ENCODE measurements around the gene KIF3A.

Gene KIF3A

GRCh38 chr5:132681983-132682382, 55.4 kb downstream of the KIF3A start:
- no peak for FAIRE-seq
- no peak for DNase-seq (ENCODE audit: extremely low spot score, insufficient read length, low read depth)

GRCh38 chr5:132681476-132681831, 55.9 kb downstream of the KIF3A start:
- DNase-seq (ENCODE audit: extremely low spot score, insufficient read length, low read depth), result no peak
- no peak for FAIRE-seq

- FAIRE-seq, result no peak
- no peak for DNase-seq (ENCODE audit: extremely low spot score, insufficient read length, low read depth)
Observed at GRCh38 chr5:132680780-132681475, 56.4 kb downstream of the KIF3A start.

- no peak for DNase-seq (ENCODE audit: extremely low spot score, insufficient read length, low read depth)
Observed at GRCh38 chr5:132679717-132680380, 57.5 kb downstream of the KIF3A start.

GRCh38 chr5:132679166-132679565, 58.2 kb downstream of the KIF3A start:
- no peak for DNase-seq (ENCODE audit: extremely low spot score, insufficient read length, low read depth)
- FAIRE-seq, result no peak

More at GRCh38 chr5:132679717-132680380, 57.5 kb downstream of the KIF3A start:
- no peak for FAIRE-seq

- FAIRE-seq (no peak), DNase-seq (ENCODE audit: extremely low spot score, insufficient read length, low read depth) (no peak)
Observed at GRCh38 chr5:132678735-132679134, 58.6 kb downstream of the KIF3A start.

- DNase-seq (ENCODE audit: extremely low spot score, insufficient read length, low read depth) (no peak), FAIRE-seq (no peak)
Observed at GRCh38 chr5:132677682-132678400, 59.5 kb downstream of the KIF3A start.

- DNase-seq (ENCODE audit: extremely low spot score, insufficient read length, low read depth), result no peak
- FAIRE-seq, result no peak
Observed at GRCh38 chr5:132677191-132677590, 60.2 kb downstream of the KIF3A start.

- FAIRE-seq (no peak), DNase-seq (ENCODE audit: extremely low spot score, insufficient read length, low read depth) (no peak)
Observed at GRCh38 chr5:132675936-132676689, 61.2 kb downstream of the KIF3A start.

GRCh38 chr5:132674671-132675506, 62.5 kb downstream of the KIF3A start:
- DNase-seq (ENCODE audit: extremely low spot score, insufficient read length, low read depth) (no peak), FAIRE-seq (peak; percentile 86)

- FAIRE-seq, result no peak
Observed at GRCh38 chr5:132673939-132674630, 63.3 kb downstream of the KIF3A start, which contains the start of gene IL4. Gene IL4 (plus strand): TSS chr5:132673989. CDS start chr5:132674051, 62 bp downstream.

GRCh38 chr5:132673488-132673887, 63.9 kb downstream of the KIF3A start:
- FAIRE-seq (no peak), DNase-seq (ENCODE audit: extremely low spot score, insufficient read length, low read depth) (no peak)

More at GRCh38 chr5:132673939-132674630, 63.3 kb downstream of the KIF3A start, which contains the start of gene IL4:
- DNase-seq (ENCODE audit: extremely low spot score, insufficient read length, low read depth), result no peak

GRCh38 chr5:132671000-132671399, 66.3 kb downstream of the KIF3A start:
- no peak for FAIRE-seq

GRCh38 chr5:132669966-132670882, 67.1 kb downstream of the KIF3A start:
- no peak for DNase-seq (ENCODE audit: extremely low spot score, insufficient read length, low read depth)
- FAIRE-seq, result no peak

More at GRCh38 chr5:132671000-132671399, 66.3 kb downstream of the KIF3A start:
- DNase-seq (ENCODE audit: extremely low spot score, insufficient read length, low read depth), result no peak

- DNase-seq (ENCODE audit: extremely low spot score, insufficient read length, low read depth) (no peak), FAIRE-seq (no peak)
Observed at GRCh38 chr5:132669455-132669820, 67.9 kb downstream of the KIF3A start.

- FAIRE-seq, result no peak
- no peak for DNase-seq (ENCODE audit: extremely low spot score, insufficient read length, low read depth)
Observed at GRCh38 chr5:132668706-132669454, 68.5 kb downstream of the KIF3A start.

Data from GM18507 (cell line).